ENCODE measurements around the gene FRK. TPM values are rescaled to one million over a fixed set of nuclear protein-coding genes. Genes with fewer than 3 reads are reported as not detected.

The FRK gene
- total and polyA plus RNA-seq, 2 donors from 2014 or later, result 5.9 to 25.0 TPM

GRCh38 chr6:115977220-115977619 is 83.5 kb downstream of the FRK start:
- Histone ChIP-seq H3K27ac (ENCODE audit: low read depth in 2 of 2, low read length in 2 of 2) (no peak overlapping the region), H3K9me3 (ENCODE audit: control insufficient read depth in 2 of 3, insufficient read depth in 1 of 3, low read length in 3 of 3) (no peaks in the 10 kb centered on the region), H3K9ac (ENCODE audit: low read length in 3 of 3) (no peak overlapping the region), H3K4me3 (ENCODE audit: low read length in 3 of 3) (no peak overlapping the region), H3K4me1 (ENCODE audit: control insufficient read depth in 2 of 3, insufficient read depth in 2 of 3, low read depth in 1 of 3, low read length in 3 of 3) (no peaks in the 10 kb centered on the region), H3K36me3 (ENCODE audit: control insufficient read depth in 2 of 3, insufficient read depth in 3 of 3, low read length in 3 of 3) (no peaks in the 10 kb centered on the region), H3K27me3 (ENCODE audit: control insufficient read depth, insufficient read depth, low read length) (no peaks in the 10 kb centered on the region)
- FAIRE-seq (no peak), DNase-seq (no peak)
- intact Hi-C loops (cut with DNase I), result no loop called here
- TF ChIP-seq CTCF (IDR thresholded peaks at IDR 0.05; ENCODE audit: borderline replicate concordance, extremely low read depth, insufficient read depth), result no peak

- TF ChIP-seq CTCF (IDR thresholded peaks at IDR 0.05; ENCODE audit: borderline replicate concordance, extremely low read depth, insufficient read depth), result no peak
- FAIRE-seq, result no peak
These were observed 84.3 kb downstream of the FRK start for GRCh38 chr6:115976321-115976870.

GRCh38 chr6:115972679-115973078 is 88.0 kb downstream of the FRK start:
- Histone ChIP-seq H3K4me3 (ENCODE audit: low read length in 3 of 3) (no peak overlapping the region), H3K36me3 (ENCODE audit: control insufficient read depth in 2 of 3, insufficient read depth in 3 of 3, low read length in 3 of 3) (no peaks in the 10 kb centered on the region), H3K27ac (ENCODE audit: low read depth in 2 of 2, low read length in 2 of 2) (no peak overlapping the region), H3K4me1 (ENCODE audit: control insufficient read depth in 2 of 3, insufficient read depth in 2 of 3, low read depth in 1 of 3, low read length in 3 of 3) (peaks cover 0 to 2% (median 0%) of the 10 kb centered on the region in 3 donors), H3K9ac (ENCODE audit: low read length in 3 of 3) (no peak overlapping the region), H3K9me3 (ENCODE audit: control insufficient read depth in 2 of 3, insufficient read depth in 1 of 3, low read length in 3 of 3) (no peaks in the 10 kb centered on the region), H3K27me3 (ENCODE audit: control insufficient read depth, insufficient read depth, low read length) (no peaks in the 10 kb centered on the region)
- TF ChIP-seq CTCF (IDR thresholded peaks at IDR 0.05; ENCODE audit: borderline replicate concordance, extremely low read depth, insufficient read depth), result no peak
- FAIRE-seq (no peak), DNase-seq (no peak)
- intact Hi-C loops (cut with DNase I), result no loop called here

More at GRCh38 chr6:115976321-115976870, 84.3 kb downstream of the FRK start:
- intact Hi-C loops (cut with DNase I), result no loop called here
- H3K4me1 ChIP-seq (ENCODE audit: control insufficient read depth in 2 of 3, insufficient read depth in 2 of 3, low read depth in 1 of 3, low read length in 3 of 3), result no peaks in the 10 kb centered on the region
- H3K9ac ChIP-seq (ENCODE audit: low read length in 3 of 3), result no peak overlapping the region
- DNase-seq, result no peak
- no peak overlapping the region for H3K27ac ChIP-seq (ENCODE audit: low read depth in 2 of 2, low read length in 2 of 2)
- no peak overlapping the region for H3K4me3 ChIP-seq (ENCODE audit: low read length in 3 of 3)
- no peaks in the 10 kb centered on the region for H3K36me3 ChIP-seq (ENCODE audit: control insufficient read depth in 2 of 3, insufficient read depth in 3 of 3, low read length in 3 of 3)
- H3K9me3 ChIP-seq (ENCODE audit: control insufficient read depth in 2 of 3, insufficient read depth in 1 of 3, low read length in 3 of 3), result no peaks in the 10 kb centered on the region
- H3K27me3 ChIP-seq (ENCODE audit: control insufficient read depth, insufficient read depth, low read length), result no peaks in the 10 kb centered on the region

- DNase-seq, result no peak
- no peak overlapping the region for H3K4me3 ChIP-seq (ENCODE audit: low read length in 3 of 3)
- no peak for TF ChIP-seq CTCF (IDR thresholded peaks at IDR 0.05; ENCODE audit: borderline replicate concordance, extremely low read depth, insufficient read depth)
These were observed 88.9 kb downstream of the FRK start for GRCh38 chr6:115971785-115972184.

More at GRCh38 chr6:115971785-115972184, 88.9 kb downstream of the FRK start:
- Histone ChIP-seq H3K27me3 (ENCODE audit: control insufficient read depth, insufficient read depth, low read length) (no peaks in the 10 kb centered on the region), H3K9me3 (ENCODE audit: control insufficient read depth in 2 of 3, insufficient read depth in 1 of 3, low read length in 3 of 3) (no peaks in the 10 kb centered on the region), H3K4me1 (ENCODE audit: control insufficient read depth in 2 of 3, insufficient read depth in 2 of 3, low read depth in 1 of 3, low read length in 3 of 3) (peaks cover 0 to 2% (median 0%) of the 10 kb centered on the region in 3 donors), H3K27ac (ENCODE audit: low read depth in 2 of 2, low read length in 2 of 2) (no peak overlapping the region), H3K9ac (ENCODE audit: low read length in 3 of 3) (no peak overlapping the region), H3K36me3 (ENCODE audit: control insufficient read depth in 2 of 3, insufficient read depth in 3 of 3, low read length in 3 of 3) (peaks cover 0 to 3% (median 0%) of the 10 kb centered on the region in 3 donors)
- FAIRE-seq, result no peak
- intact Hi-C loops (cut with DNase I), result no loop called here

Measured in kidney (tissue), 14 donors.